Skeletal muscle tissue (tissue), 4 donors: Measurements from ENCODE around the gene TTYH2. TPM values are rescaled to one million over a fixed set of nuclear protein-coding genes. Genes with fewer than 3 reads are reported as not detected.
A peak's percentile ranks its signal among the peaks of the same experiment; 100 is the strongest.

ENCODE experiments used
- H3K27ac ChIP-seq: one replicate; pipeline ENCODE4 v1.7.0; 2013; ENCODE audit warnings: mild to moderate bottlenecking, low read depth, low read length, inconsistent platforms
- H3K27me3 ChIP-seq, 3 donors: one replicate each; pipeline ENCODE4 v1.7.0; 2013; ENCODE audit warnings: low read length in 3 of 3; ENCODE audit not compliant: control insufficient read depth in 3 of 3, insufficient read depth in 3 of 3
- H3K36me3 ChIP-seq, 3 donors: one replicate each; pipeline ENCODE4 v1.7.0; 2013; ENCODE audit warnings: low read length in 3 of 3; ENCODE audit not compliant: control insufficient read depth in 3 of 3, insufficient read depth in 3 of 3
- H3K4me1 ChIP-seq, 3 donors: one replicate each; pipeline ENCODE4 v1.7.0; 2013; ENCODE audit warnings: low read length in 3 of 3, mild to moderate bottlenecking in 3 of 3; ENCODE audit not compliant: control insufficient read depth in 3 of 3, insufficient read depth in 3 of 3
- H3K4me3 ChIP-seq, 3 donors: one replicate each; pipeline ENCODE4 v1.7.0; 2013; ENCODE audit warnings: low read length in 3 of 3
- H3K9ac ChIP-seq, 3 donors: one replicate each; pipeline ENCODE4 v1.7.0; 2013; ENCODE audit warnings: low read length in 3 of 3, mild to moderate bottlenecking in 3 of 3, moderate library complexity in 2 of 3, low read depth in 1 of 3
- H3K9me3 ChIP-seq, 3 donors: one replicate each; pipeline ENCODE4 v1.7.0; 2013; ENCODE audit warnings: low read length in 3 of 3; ENCODE audit not compliant: control insufficient read depth in 3 of 3
- total RNA-seq: library from RNA; depleted of rRNA; stranded (reverse); fragments of >200 nt; gene quantifications from one replicate; pipeline ENCODE4 v1.2.3, GENCODE V29; 2014
- donor health status: Osteomylitis.

TTYH2 gene
- total RNA-seq, 1 donor from 2014 or later = 34.4 TPM

- peaks cover 0 to 6% (median 0%) of the 10 kb centered on the region in 3 donors for H3K4me1 ChIP-seq
- no peaks in the 10 kb centered on the region for H3K9me3 ChIP-seq
- H3K27me3 ChIP-seq = no peaks in the 10 kb centered on the region
- H3K36me3 ChIP-seq = no peaks in the 10 kb centered on the region
- H3K27ac ChIP-seq = no peak overlapping the region
- H3K4me3 ChIP-seq = no peak overlapping the region
- H3K9ac ChIP-seq = no peak overlapping the region
Measured at GRCh38 chr17:74290340-74290739, 77.0 kb downstream of the TTYH2 start.

- Histone ChIP-seq H3K4me1 (peaks cover 0 to 6% (median 4%) of the 10 kb centered on the region in 3 donors), H3K9ac (no peak overlapping the region), H3K27me3 (no peaks in the 10 kb centered on the region), H3K36me3 (no peaks in the 10 kb centered on the region), H3K27ac (no peak overlapping the region), H3K4me3 (no peak overlapping the region), H3K9me3 (no peaks in the 10 kb centered on the region)
Measured at GRCh38 chr17:74292495-74292894, 79.1 kb downstream of the TTYH2 start.

GRCh38 chr17:74295625-74296547 is 82.5 kb downstream of the TTYH2 start:
- H3K4me3 ChIP-seq = no peak overlapping the region

GRCh38 chr17:74296548-74296936 is 83.2 kb downstream of the TTYH2 start:
- peaks cover 0 to 10% (median 0%) of the 10 kb centered on the region in 3 donors for H3K4me1 ChIP-seq
- H3K9ac ChIP-seq = peak overlapping the region in 1 of 3 donors; percentile 8
- H3K9me3 ChIP-seq = no peaks in the 10 kb centered on the region
- H3K4me3 ChIP-seq = no peak overlapping the region
- no peaks in the 10 kb centered on the region for H3K36me3 ChIP-seq
- H3K27ac ChIP-seq = no peak overlapping the region
- H3K27me3 ChIP-seq = peaks cover 0 to 8% (median 0%) of the 10 kb centered on the region in 3 donors

More at GRCh38 chr17:74295625-74296547, 82.5 kb downstream of the TTYH2 start:
- no peak overlapping the region for H3K27ac ChIP-seq
- H3K36me3 ChIP-seq = no peaks in the 10 kb centered on the region
- H3K9me3 ChIP-seq = no peaks in the 10 kb centered on the region
- H3K4me1 ChIP-seq = peaks cover 0 to 4% (median 0%) of the 10 kb centered on the region in 3 donors
- peaks cover 0 to 6% (median 0%) of the 10 kb centered on the region in 3 donors for H3K27me3 ChIP-seq
- peak overlapping the region in 1 of 3 donors; percentile 8 for H3K9ac ChIP-seq

- H3K27me3 ChIP-seq = peaks cover 0 to 8% (median 0%) of the 10 kb centered on the region in 3 donors
- H3K4me1 ChIP-seq = peaks cover 0 to 10% (median 0%) of the 10 kb centered on the region in 3 donors
- H3K9me3 ChIP-seq = no peaks in the 10 kb centered on the region
- no peak overlapping the region for H3K27ac ChIP-seq
- no peak overlapping the region for H3K9ac ChIP-seq
- H3K4me3 ChIP-seq = no peak overlapping the region
- H3K36me3 ChIP-seq = no peaks in the 10 kb centered on the region
Measured at GRCh38 chr17:74297941-74298340, 84.6 kb downstream of the TTYH2 start.

GRCh38 chr17:74298778-74299177 is 85.4 kb downstream of the TTYH2 start:
- H3K27me3 ChIP-seq = peaks cover 0 to 8% (median 0%) of the 10 kb centered on the region in 3 donors
- no peaks in the 10 kb centered on the region for H3K36me3 ChIP-seq
- no peaks in the 10 kb centered on the region for H3K9me3 ChIP-seq
- no peak overlapping the region for H3K9ac ChIP-seq
- peaks cover 0 to 10% (median 0%) of the 10 kb centered on the region in 3 donors for H3K4me1 ChIP-seq
- H3K4me3 ChIP-seq = no peak overlapping the region
- no peak overlapping the region for H3K27ac ChIP-seq

- Histone ChIP-seq H3K36me3 (no peaks in the 10 kb centered on the region), H3K27ac (no peak overlapping the region), H3K27me3 (peaks cover 0 to 8% (median 0%) of the 10 kb centered on the region in 3 donors), H3K4me3 (no peak overlapping the region), H3K9me3 (no peaks in the 10 kb centered on the region), H3K4me1 (peaks cover 0 to 10% (median 0%) of the 10 kb centered on the region in 3 donors), H3K9ac (no peak overlapping the region)
Measured at GRCh38 chr17:74299226-74300009, 86.0 kb downstream of the TTYH2 start.

- H3K27ac ChIP-seq = no peak overlapping the region
- peaks cover 0 to 8% (median 2%) of the 10 kb centered on the region in 3 donors for H3K27me3 ChIP-seq
- H3K9ac ChIP-seq = no peak overlapping the region
- no peaks in the 10 kb centered on the region for H3K36me3 ChIP-seq
- H3K9me3 ChIP-seq = no peaks in the 10 kb centered on the region
- peaks cover 0 to 6% (median 0%) of the 10 kb centered on the region in 3 donors for H3K4me1 ChIP-seq
- no peak overlapping the region for H3K4me3 ChIP-seq
Measured at GRCh38 chr17:74303305-74303704, 89.9 kb downstream of the TTYH2 start.

- Histone ChIP-seq H3K27ac (no peak overlapping the region), H3K9me3 (no peaks in the 10 kb centered on the region), H3K36me3 (no peaks in the 10 kb centered on the region), H3K4me1 (peaks cover 0 to 6% (median 0%) of the 10 kb centered on the region in 3 donors), H3K27me3 (peaks cover 0 to 10% (median 2%) of the 10 kb centered on the region in 3 donors), H3K4me3 (no peak overlapping the region), H3K9ac (no peak overlapping the region)
Measured at GRCh38 chr17:74304184-74304583, 90.8 kb downstream of the TTYH2 start.
